ENCODE results near the gene CD40.
"Not testable (repeated sequence)": the region's sequence is repeated elsewhere in the genome, so short reads cannot be mapped to it uniquely, and the experiment has no call there.

Gene CD40

GRCh38 chr20:46093531-46093930, 24.6 kb upstream of the CD40 start:
- Histone ChIP-seq H3K4me1 (peaks cover 3% of the 10 kb centered on the region), H3K9ac (no peak overlapping the region), H3K79me2 (peaks cover 9% of the 10 kb centered on the region), H3K36me3 (ENCODE audit: control insufficient read depth, insufficient read depth, low read length) (no peaks in the 10 kb centered on the region), H2AFZ (no peak overlapping the region), H3K4me3 (ENCODE audit: low read depth, low read length) (no peak overlapping the region), H3K9me3 (ENCODE audit: control insufficient read depth, low read length) (no peaks in the 10 kb centered on the region), H3K27ac (no peak overlapping the region), H3K4me2 (ENCODE audit: low read length) (no peak overlapping the region), H3K27me3 (ENCODE audit: control insufficient read depth, insufficient read depth, low read length) (no peaks in the 10 kb centered on the region)
- TF ChIP-seq, protein P1, sequence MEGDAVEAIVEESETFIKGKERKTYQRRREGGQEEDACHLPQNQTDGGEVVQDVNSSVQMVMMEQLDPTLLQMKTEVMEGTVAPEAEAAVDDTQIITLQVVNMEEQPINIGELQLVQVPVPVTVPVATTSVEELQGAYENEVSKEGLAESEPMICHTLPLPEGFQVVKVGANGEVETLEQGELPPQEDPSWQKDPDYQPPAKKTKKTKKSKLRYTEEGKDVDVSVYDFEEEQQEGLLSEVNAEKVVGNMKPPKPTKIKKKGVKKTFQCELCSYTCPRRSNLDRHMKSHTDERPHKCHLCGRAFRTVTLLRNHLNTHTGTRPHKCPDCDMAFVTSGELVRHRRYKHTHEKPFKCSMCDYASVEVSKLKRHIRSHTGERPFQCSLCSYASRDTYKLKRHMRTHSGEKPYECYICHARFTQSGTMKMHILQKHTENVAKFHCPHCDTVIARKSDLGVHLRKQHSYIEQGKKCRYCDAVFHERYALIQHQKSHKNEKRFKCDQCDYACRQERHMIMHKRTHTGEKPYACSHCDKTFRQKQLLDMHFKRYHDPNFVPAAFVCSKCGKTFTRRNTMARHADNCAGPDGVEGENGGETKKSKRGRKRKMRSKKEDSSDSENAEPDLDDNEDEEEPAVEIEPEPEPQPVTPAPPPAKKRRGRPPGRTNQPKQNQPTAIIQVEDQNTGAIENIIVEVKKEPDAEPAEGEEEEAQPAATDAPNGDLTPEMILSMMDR (IDR thresholded peaks at IDR 0.05) = no peak

DNA sequence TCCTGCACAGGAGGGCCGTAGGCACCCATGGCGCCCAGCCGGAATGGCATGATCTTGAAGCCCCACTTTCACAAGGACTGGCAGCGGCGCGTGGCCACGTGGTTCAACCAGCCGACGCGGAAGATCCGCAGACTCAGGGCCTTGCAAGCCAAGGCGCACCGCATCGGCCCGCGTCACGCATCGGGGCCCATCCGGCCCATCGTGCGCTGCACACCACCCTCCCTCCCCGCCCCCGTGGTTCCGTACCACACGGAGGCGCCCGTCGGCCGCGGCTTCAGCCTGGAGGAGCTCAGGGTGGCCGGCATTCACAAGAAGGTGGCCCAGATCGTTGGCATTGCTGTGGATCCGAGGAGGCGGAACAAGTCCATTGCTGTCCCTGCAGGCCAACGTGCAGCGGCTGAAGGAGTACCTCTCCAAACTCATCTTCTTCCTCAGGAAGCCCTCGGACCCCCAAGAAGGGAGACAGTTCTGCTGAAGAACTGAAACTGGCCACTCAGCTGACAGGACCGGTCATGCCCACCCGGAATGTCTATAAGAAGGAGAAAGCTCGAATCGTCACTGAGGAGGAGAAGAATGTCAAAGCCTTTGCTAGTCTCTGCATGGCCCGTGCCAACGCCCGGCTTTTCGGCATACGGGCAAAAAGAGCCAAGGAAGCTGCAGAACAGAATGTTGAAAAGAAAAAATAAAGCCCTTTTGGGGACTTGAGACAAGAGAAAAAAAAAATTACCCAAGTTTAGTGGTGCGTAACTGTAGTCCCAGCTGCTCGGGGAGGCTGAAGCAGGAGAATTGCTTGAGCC, 18.4 kb upstream of the CD40 start:
- no peaks in the 10 kb centered on the region for H3K27me3 ChIP-seq (ENCODE audit: control insufficient read depth, insufficient read depth, low read length)
- H3K4me1 ChIP-seq = no peaks in the 10 kb centered on the region
- no peaks in the 10 kb centered on the region for H3K9me3 ChIP-seq (ENCODE audit: control insufficient read depth, low read length)
- no peaks in the 10 kb centered on the region for H3K79me2 ChIP-seq
- peak overlapping the region; percentile 71 for H2AFZ ChIP-seq
- no peak overlapping the region for H3K9ac ChIP-seq
- H3K27ac ChIP-seq = no peak overlapping the region
- no peaks in the 10 kb centered on the region for H3K36me3 ChIP-seq (ENCODE audit: control insufficient read depth, insufficient read depth, low read length)
- TF ChIP-seq, protein P1 (IDR thresholded peaks at IDR 0.05) = peak; percentile 44
- H3K4me3 ChIP-seq (ENCODE audit: low read depth, low read length) = no peak overlapping the region
- peak overlapping the region; percentile 54 for H3K4me2 ChIP-seq (ENCODE audit: low read length)

DNA sequence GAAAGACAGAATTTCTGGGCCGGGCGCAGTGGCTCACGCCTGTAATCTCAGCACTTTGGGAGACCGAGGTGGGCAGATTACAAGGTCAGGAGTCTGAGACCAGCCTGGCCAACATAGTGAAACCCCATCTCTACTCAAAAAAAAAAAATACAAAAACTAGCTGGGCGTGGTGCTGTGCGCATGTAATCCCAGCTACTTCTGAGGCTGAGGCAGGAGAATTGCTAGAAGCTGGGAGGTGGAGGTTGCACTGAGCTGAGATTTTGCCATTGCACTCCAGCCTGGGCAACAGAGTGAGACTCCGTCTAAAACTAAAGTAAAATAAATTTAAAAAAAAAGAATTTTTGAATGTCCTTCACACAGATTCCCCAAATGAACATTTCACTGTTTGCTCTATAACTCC, 17.7 kb upstream of the CD40 start:
- H3K4me2 ChIP-seq (ENCODE audit: low read length); H3K27me3 ChIP-seq (ENCODE audit: control insufficient read depth, insufficient read depth, low read length); H3K9ac ChIP-seq; H2AFZ ChIP-seq; H3K27ac ChIP-seq; H3K4me3 ChIP-seq (ENCODE audit: low read depth, low read length); H3K4me1 ChIP-seq; H3K79me2 ChIP-seq; H3K9me3 ChIP-seq (ENCODE audit: control insufficient read depth, low read length); H3K36me3 ChIP-seq (ENCODE audit: control insufficient read depth, insufficient read depth, low read length): not testable (repeated sequence)

DNA sequence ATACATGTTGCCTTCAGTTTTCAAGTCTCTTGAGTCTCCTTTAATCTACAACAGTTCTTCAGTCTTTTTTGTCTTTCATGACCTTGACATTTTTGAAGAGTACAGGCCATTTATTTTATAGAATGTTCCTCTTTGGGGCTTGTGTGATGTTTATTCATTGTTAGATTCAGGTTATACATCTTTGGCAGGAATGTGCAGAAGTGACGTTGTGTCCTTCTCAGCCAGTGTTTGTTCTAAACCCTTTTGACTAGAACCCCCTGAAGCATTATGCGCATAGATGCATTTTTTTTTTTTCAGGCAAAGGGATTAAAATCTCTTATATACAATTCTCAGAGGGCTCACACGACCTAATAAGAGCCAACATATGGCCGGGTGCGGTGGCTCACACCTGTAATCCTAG, 17.1 kb upstream of the CD40 start:
- no peak overlapping the region for H2AFZ ChIP-seq
- no peaks in the 10 kb centered on the region for H3K36me3 ChIP-seq (ENCODE audit: control insufficient read depth, insufficient read depth, low read length)
- no peak overlapping the region for H3K9ac ChIP-seq
- H3K27me3 ChIP-seq (ENCODE audit: control insufficient read depth, insufficient read depth, low read length) = no peaks in the 10 kb centered on the region
- TF ChIP-seq, protein P1 (IDR thresholded peaks at IDR 0.05) = no peak
- H3K4me2 ChIP-seq (ENCODE audit: low read length) = no peak overlapping the region
- H3K4me3 ChIP-seq (ENCODE audit: low read depth, low read length) = no peak overlapping the region
- no peaks in the 10 kb centered on the region for H3K9me3 ChIP-seq (ENCODE audit: control insufficient read depth, low read length)
- H3K79me2 ChIP-seq = no peaks in the 10 kb centered on the region
- no peak overlapping the region for H3K27ac ChIP-seq
- no peaks in the 10 kb centered on the region for H3K4me1 ChIP-seq

DNA sequence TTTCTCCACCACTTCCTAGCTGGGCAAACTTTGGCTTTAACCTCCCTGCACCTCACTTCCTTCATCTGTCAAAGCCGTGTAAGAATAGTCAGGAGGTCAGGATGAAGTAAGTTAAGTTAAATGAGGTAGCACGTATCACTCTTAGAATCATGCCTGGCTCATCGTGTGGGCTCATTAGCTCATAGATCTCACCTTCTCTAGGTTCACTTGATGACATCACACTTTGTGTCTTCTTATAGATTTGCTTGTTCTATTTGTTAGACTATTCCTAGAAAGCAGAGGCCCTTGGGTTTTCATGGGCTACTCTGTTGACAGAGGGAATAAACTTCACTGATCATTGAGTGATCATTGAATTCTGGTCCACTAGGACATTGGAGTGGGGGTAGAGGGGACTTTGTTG, 16.2 kb upstream of the CD40 start:
- TF ChIP-seq, protein P1 (IDR thresholded peaks at IDR 0.05) = no peak
- no peak overlapping the region for H3K4me2 ChIP-seq (ENCODE audit: low read length)
- no peaks in the 10 kb centered on the region for H3K27me3 ChIP-seq (ENCODE audit: control insufficient read depth, insufficient read depth, low read length)
- no peak overlapping the region for H3K9ac ChIP-seq
- H3K4me3 ChIP-seq (ENCODE audit: low read depth, low read length) = no peak overlapping the region
- H3K9me3 ChIP-seq (ENCODE audit: control insufficient read depth, low read length) = no peaks in the 10 kb centered on the region
- H2AFZ ChIP-seq = no peak overlapping the region
- no peaks in the 10 kb centered on the region for H3K36me3 ChIP-seq (ENCODE audit: control insufficient read depth, insufficient read depth, low read length)
- no peaks in the 10 kb centered on the region for H3K4me1 ChIP-seq
- no peaks in the 10 kb centered on the region for H3K79me2 ChIP-seq
- no peak overlapping the region for H3K27ac ChIP-seq

Data from parathyroid adenoma (tissue), 2 donors.